ENCODE measurements around the gene ARHGAP24. TPM values are rescaled to one million over a fixed set of nuclear protein-coding genes. Genes with fewer than 3 reads are reported as not detected.

Gene ARHGAP24
- total RNA-seq, 1 donor from 2014 or later: 17.8 TPM

DNA sequence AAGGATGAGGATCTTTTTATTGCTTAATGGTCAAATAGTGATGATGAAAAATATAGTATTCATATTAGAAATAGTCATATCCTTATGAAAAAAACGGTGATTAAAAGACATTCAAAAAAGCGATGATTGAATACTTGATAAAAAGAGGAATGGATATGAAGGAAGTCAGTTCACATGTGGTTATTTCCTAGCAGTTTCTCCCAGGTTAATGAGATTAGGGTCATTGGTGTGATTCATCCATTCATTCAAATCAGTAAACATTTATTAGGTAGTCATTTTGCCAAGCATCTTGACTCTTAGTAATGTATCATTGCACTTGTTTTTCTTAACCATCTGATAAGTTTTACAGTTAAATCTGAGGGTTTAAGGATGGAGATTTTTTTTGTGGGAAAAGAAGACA, 294.1 kb downstream of the ARHGAP24 start:
- H3K36me3 Mint-ChIP-seq (ENCODE audit: insufficient read depth): no peaks in the 10 kb centered on the region
- peaks cover 20% of the 10 kb centered on the region for H3K4me1 Mint-ChIP-seq (ENCODE audit: low read depth)
- no peak for DNase-seq (ENCODE audit: low spot score, unreplicated experiment)
- H3K27me3 Mint-ChIP-seq: no peaks in the 10 kb centered on the region
- no peak overlapping the region for H3K27ac Mint-ChIP-seq
- TF ChIP-seq, protein P1, sequence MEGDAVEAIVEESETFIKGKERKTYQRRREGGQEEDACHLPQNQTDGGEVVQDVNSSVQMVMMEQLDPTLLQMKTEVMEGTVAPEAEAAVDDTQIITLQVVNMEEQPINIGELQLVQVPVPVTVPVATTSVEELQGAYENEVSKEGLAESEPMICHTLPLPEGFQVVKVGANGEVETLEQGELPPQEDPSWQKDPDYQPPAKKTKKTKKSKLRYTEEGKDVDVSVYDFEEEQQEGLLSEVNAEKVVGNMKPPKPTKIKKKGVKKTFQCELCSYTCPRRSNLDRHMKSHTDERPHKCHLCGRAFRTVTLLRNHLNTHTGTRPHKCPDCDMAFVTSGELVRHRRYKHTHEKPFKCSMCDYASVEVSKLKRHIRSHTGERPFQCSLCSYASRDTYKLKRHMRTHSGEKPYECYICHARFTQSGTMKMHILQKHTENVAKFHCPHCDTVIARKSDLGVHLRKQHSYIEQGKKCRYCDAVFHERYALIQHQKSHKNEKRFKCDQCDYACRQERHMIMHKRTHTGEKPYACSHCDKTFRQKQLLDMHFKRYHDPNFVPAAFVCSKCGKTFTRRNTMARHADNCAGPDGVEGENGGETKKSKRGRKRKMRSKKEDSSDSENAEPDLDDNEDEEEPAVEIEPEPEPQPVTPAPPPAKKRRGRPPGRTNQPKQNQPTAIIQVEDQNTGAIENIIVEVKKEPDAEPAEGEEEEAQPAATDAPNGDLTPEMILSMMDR (IDR thresholded peaks at IDR 0.05; ENCODE audit: unreplicated experiment): no peak
- no peaks in the 10 kb centered on the region for H3K9me3 Mint-ChIP-seq (ENCODE audit: low read depth)
- no peak overlapping the region for H3K4me3 Mint-ChIP-seq (ENCODE audit: low read depth)

DNA sequence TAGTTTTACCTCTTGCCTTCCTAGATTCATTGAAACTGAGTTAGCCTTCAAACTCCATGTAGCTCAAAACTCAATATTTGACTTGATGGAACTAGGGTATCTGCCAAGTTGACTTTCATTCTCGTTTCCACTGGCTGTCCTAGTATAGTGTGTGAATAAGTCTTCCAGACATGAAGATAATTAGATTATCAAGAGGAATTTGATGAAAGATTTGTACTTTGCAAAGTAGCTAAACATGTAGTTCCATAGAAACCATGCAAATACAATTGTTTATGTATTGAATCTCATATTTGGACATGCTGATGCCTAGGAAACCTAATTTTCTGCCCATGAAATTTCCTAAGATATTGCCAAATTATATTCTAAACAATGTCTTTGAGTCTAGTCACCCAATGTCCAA, 297.5 kb downstream of the ARHGAP24 start:
- H3K4me1 Mint-ChIP-seq (ENCODE audit: low read depth): peaks cover 10% of the 10 kb centered on the region
- H3K36me3 Mint-ChIP-seq (ENCODE audit: insufficient read depth): no peaks in the 10 kb centered on the region
- no peak for DNase-seq (ENCODE audit: low spot score, unreplicated experiment)
- TF ChIP-seq, protein P1 (IDR thresholded peaks at IDR 0.05; ENCODE audit: unreplicated experiment): no peak
- no peak overlapping the region for H3K27ac Mint-ChIP-seq
- H3K4me3 Mint-ChIP-seq (ENCODE audit: low read depth): no peak overlapping the region
- no peaks in the 10 kb centered on the region for H3K27me3 Mint-ChIP-seq
- H3K9me3 Mint-ChIP-seq (ENCODE audit: low read depth): no peaks in the 10 kb centered on the region

DNA sequence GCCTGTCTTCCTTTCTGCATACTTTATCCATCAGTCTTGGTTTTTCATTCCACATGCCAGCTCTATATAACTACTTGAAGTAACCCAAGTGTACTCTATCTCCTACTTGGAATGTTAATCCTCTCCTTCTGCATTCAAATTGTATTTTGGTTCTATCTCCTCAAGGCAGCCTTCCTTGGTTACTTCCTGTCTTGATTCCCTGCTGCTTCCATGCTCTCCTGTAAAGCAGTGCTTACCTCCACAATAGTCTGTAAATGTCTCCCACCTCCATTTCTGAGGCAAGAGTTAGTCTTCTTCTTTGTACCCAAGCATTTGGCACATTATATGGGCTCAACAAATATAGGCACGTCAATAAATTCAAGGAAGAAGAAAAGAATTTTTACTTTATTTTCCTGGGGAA, 298.4 kb downstream of the ARHGAP24 start:
- Mint-ChIP-seq H3K27me3 (no peaks in the 10 kb centered on the region), H3K36me3 (ENCODE audit: insufficient read depth) (no peaks in the 10 kb centered on the region), H3K4me3 (ENCODE audit: low read depth) (no peak overlapping the region), H3K4me1 (ENCODE audit: low read depth) (peaks cover 7% of the 10 kb centered on the region), H3K27ac (no peak overlapping the region), H3K9me3 (ENCODE audit: low read depth) (no peaks in the 10 kb centered on the region)
- no peak for DNase-seq (ENCODE audit: low spot score, unreplicated experiment)
- TF ChIP-seq, protein P1 (IDR thresholded peaks at IDR 0.05; ENCODE audit: unreplicated experiment): no peak

DNA sequence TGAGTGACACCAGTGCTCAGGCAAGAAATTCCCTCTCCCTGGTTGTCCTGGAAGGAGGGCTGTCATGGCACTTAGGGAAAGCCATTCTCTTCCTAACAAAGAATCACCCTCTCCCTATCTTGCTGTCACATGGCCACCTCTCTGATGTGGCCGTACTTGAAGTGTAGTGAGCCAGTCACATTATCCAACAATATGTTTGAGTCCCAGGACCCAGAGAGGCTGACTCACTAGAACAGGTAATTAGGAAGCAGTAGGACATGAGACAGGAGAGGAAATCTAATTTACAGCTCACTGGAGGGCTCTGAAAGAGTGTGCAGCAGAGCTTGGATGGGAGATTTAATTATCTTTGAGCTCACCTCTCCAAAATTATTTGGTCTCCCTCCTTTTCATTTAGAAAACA, 299.1 kb downstream of the ARHGAP24 start:
- DNase-seq (ENCODE audit: low spot score, unreplicated experiment): no peak
- Mint-ChIP-seq H3K4me1 (ENCODE audit: low read depth) (peaks cover 8% of the 10 kb centered on the region), H3K27ac (no peak overlapping the region)

DNA sequence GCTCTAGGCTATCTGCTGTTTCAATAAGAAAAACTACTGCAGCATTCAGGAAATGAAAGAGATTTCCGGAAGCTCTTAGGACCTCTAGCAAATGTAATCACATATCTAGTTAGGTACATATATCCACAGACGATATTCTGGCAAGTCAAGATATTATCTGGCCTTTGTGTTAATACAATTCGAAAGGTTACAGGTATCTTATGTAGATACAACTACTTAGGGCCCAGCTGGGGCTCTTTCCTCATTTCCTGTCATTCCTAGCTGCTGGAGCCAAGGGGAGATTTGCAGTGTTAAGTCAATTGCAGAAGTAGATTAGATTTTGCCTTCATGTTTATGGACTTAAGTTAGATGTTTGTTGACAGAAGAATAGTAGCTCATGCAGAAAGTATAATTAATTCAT, 299.5 kb downstream of the ARHGAP24 start:
- TF ChIP-seq, protein P1 (IDR thresholded peaks at IDR 0.05; ENCODE audit: unreplicated experiment): no peak
- Mint-ChIP-seq H3K4me3 (ENCODE audit: low read depth) (no peak overlapping the region), H3K36me3 (ENCODE audit: insufficient read depth) (no peaks in the 10 kb centered on the region), H3K27ac (no peak overlapping the region), H3K27me3 (no peaks in the 10 kb centered on the region), H3K9me3 (ENCODE audit: low read depth) (no peaks in the 10 kb centered on the region), H3K4me1 (ENCODE audit: low read depth) (peaks cover 8% of the 10 kb centered on the region)
- DNase-seq (ENCODE audit: low spot score, unreplicated experiment): no peak

More for the DNA sequence above, 299.1 kb downstream of the ARHGAP24 start:
- H3K36me3 Mint-ChIP-seq (ENCODE audit: insufficient read depth): no peaks in the 10 kb centered on the region
- H3K27me3 Mint-ChIP-seq: no peaks in the 10 kb centered on the region
- H3K9me3 Mint-ChIP-seq (ENCODE audit: low read depth): no peaks in the 10 kb centered on the region
- no peak overlapping the region for H3K4me3 Mint-ChIP-seq (ENCODE audit: low read depth)
- TF ChIP-seq, protein P1 (IDR thresholded peaks at IDR 0.05; ENCODE audit: unreplicated experiment): no peak

Data from progenitor cell of endocrine pancreas (in vitro differentiated cells).